T1000 (cell line): ENCODE measurements around the gene GDI1.
A peak's percentile ranks its signal among the peaks of the same experiment; 100 is the strongest.

Experiments
- DNase-seq: peaks from one replicate; lab custom pipeline; 2025; ENCODE audit warnings: mixed read lengths; lab: John Stamatoyannopoulos, UW

The GDI1 gene

GRCh38 chrX:154409222-154409871 lies 27.6 kb upstream of the GDI1 start, which contains the start of gene DNASE1L1:
Gene DNASE1L1, minus strand, starts transcription at chrX:154409254. Its CDS starts 3,686 bp downstream, at chrX:154405568.
- peak; percentile 62 for DNase-seq

DNA sequence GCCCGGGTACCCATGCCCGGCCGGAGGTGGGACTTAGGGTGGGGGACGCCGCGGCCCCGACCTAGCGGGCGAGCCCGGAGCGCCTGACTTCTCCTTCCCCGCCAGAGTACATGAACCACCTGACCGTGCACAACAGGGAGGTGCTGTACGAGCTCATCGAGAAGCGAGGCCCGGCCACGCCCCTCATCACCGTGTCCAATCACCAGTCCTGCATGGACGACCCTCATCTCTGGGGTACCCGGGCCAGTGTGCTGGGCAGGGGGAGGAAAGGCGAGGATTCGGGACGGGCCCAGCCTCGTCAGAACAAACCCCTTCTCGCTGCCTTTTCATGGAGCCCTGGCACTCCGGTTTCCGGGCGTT lies 25.0 kb upstream of the GDI1 start:
- DNase-seq, result no peak

DNA sequence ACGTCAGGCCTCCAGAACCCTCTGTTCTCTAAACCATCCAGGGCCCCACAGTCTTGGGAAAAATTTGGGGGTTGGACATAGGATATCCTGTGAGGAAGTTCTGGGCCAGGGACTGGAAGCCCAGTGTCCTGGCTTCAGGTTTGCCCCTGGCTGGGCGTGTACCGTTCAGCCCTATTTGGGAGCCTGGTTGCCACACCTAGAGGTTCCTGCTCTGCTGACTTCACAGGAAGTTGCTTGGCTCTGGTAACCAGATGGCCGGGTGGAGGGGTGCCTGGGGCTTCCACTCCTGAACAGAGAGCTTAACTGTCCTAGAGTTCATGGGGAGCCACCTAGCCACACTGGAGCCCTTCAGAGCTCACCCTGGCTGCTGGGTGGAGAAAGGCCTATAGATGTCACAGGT lies 24.5 kb upstream of the GDI1 start:
- DNase-seq, result no peak

- no peak for DNase-seq
These were observed 23.8 kb upstream of the GDI1 start for GRCh38 chrX:154413142-154413541.

GRCh38 chrX:154417157-154417556 lies 19.8 kb upstream of the GDI1 start:
- DNase-seq, result no peak

GRCh38 chrX:154419189-154419588 lies 17.8 kb upstream of the GDI1 start:
- DNase-seq, result no peak

DNA sequence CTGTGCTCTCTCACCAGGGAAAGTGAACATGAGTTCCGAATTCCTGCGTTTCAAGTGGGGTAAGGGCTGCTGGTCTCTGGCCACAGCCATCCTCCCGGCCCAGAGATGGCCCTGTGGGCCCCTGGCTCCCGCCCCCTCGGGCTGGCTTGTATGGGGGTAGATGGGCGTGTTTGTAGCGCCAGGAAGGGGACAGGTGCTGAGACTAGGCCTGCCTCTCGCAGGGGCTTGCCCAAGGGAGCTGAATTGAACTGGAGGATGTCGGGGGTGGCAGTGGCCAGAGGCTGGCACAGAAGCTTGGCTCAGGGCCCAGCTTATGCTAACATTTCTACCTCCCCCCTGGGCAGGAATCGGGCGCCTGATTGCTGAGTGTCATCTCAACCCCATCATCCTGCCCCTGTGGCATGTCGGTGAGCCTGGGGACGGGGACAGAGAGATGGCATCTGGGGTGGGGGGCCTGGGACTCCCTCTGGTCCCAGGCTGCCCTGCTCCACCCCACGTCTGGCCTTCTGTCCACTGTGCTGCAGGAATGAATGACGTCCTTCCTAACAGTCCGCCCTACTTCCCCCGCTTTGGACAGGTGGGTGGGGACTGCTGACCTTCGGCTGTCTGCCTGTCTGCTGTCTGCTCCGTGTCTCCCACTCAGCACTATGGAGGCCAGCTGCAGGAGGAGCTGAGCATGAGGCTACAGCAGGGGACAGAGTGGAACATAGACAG lies 17.1 kb upstream of the GDI1 start:
- no peak for DNase-seq

DNA sequence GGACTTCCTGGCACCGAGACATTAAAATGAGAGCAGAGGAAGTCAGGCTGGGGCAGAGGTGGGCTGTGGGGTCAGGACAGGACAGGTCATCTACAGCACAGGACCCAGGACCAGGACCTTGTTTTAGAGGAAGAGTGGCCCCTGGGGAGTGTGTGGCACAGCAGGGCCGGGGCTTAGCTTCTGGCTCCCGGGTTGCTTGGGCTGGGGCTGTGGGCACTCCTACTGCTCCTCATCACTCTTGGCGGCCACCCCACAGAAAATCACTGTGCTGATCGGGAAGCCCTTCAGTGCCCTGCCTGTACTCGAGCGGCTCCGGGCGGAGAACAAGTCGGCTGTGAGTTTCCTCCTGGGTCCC lies 16.6 kb upstream of the GDI1 start:
- DNase-seq, result no peak

GRCh38 chrX:154426916-154427770 lies 9.8 kb upstream of the GDI1 start:
- DNase-seq, result no peak

DNA sequence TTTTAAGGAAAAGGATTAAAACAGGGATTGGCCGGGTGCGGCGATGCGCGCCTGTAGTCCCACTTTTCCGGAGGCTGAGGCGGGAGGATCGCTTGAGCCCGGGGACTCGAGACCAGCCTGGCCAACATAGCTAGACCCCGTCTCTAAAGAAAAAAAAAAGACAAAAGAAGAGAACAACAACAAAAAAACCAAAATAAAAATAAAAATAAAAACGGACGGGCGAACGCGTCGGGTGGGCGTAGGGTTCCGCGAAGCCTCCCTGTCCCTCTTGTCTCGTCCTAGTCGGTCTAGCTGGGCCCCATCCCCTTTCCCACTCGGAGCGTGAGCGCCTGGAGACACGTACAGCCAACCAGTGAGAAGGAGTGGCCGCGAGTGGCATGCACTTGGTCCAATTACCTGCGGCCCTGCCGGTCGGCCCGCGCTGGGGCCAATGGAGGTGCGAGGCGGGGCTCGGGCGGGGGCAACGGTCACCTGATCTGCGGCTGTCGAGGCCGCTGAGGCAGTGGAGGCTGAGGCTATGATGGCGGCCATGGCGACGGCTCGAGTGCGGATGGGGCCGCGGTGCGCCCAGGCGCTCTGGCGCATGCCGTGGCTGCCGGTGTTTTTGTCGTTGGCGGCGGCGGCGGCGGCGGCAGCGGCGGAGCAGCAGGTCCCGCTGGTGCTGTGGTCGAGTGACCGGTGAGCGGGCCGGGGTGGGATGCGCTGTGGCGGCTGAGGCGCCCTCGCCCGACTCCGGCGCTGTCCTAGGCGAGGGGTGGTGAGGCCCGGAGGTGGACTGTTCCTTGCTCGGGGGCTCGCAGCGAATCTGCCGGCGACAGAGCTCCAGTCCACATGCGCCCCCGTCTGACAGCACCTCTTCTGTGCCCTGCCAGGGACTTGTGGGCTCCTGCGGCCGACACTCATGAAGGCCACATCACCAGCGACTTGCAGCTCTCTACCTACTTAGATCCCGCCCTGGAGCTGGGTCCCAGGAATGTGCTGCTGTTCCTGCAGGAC lies 8.5 kb upstream of the GDI1 start, which contains the start of gene ATP6AP1:
TSS of gene ATP6AP1 (plus strand) at position 502 of the 996 bp plus-strand sequence. CDS start at position 518, 16 bp downstream.
- DNase-seq, result peak; percentile 71

- no peak for DNase-seq
These were observed 7.2 kb upstream of the GDI1 start for GRCh38 chrX:154429711-154430110.

DNA sequence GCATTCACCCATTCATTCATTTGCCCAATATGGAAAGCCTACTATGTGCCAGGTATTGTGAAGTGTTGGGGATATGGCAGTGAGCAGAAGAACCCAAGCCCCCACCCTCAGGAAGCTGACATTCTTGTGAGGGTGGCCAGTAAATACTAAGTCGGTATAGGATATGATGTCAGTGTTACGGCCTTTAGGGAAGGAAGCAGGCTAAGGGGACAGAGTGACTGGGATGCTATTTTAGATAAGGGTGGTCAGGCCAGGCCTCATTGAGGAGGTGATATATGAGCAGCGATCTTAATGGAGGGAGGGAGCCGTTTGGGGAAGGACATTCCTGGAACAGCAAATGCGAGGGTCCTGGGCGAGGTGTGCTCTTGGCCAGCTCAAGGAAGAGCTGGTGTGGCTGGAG lies 6.5 kb upstream of the GDI1 start:
- no peak for DNase-seq

DNA sequence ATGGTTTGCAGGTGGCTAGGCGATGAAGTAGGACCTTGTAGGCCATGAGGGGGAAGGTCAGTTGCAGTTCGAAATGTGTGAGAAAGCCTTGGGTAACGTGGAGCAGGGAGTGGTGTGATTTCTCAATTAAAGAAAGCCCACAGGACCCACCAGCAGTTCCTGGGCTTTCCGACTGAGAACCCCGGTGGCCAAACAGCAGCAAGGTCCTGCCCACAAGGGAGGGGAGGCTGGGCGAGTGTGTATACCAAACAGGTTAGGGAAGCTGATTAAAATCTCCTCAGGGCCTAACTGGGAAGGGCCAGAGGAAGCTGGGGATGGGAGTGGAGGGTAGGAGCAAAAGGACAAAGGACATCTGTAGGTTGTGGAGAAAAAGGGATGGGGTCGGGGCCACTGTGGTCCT lies 6.0 kb upstream of the GDI1 start:
- no peak for DNase-seq

DNA sequence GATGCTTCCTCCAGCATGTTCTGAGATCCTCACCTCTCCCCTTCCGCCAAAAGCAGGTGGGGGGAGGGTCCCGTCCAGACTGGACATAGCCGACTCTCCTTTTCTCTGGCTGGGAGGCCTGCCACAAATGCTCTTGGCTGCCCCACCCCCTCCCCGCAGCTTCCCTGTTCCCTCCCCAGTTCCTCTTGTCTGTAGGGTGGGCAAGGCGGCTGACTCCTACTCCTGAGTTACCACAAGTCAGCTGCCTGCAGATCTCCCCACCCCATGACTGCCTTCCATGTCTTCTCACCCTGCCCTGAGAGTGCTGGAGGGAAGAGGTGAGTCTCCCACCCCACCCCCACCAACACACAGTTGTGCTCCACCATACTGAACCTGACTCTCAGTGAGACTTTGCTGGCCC lies 5.6 kb upstream of the GDI1 start:
- DNase-seq, result no peak

DNA sequence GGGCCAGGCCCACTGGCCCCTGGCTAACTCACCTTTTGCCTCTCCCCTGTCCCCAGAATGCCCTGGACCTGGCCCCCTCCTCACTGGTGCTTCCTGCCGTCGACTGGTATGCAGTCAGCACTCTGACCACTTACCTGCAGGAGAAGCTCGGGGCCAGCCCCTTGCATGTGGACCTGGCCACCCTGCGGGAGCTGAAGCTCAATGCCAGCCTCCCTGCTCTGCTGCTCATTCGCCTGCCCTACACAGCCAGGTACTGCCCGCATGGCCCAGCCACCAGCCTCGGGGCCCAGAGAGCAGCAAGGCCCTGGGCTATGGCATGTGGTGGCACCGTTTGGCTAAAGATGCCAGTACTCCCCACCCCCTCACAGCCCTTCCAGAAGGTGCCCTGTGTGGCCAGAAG lies 4.7 kb upstream of the GDI1 start:
- no peak for DNase-seq

GRCh38 chrX:154433605-154434004 lies 3.3 kb upstream of the GDI1 start:
- DNase-seq, result no peak

DNA sequence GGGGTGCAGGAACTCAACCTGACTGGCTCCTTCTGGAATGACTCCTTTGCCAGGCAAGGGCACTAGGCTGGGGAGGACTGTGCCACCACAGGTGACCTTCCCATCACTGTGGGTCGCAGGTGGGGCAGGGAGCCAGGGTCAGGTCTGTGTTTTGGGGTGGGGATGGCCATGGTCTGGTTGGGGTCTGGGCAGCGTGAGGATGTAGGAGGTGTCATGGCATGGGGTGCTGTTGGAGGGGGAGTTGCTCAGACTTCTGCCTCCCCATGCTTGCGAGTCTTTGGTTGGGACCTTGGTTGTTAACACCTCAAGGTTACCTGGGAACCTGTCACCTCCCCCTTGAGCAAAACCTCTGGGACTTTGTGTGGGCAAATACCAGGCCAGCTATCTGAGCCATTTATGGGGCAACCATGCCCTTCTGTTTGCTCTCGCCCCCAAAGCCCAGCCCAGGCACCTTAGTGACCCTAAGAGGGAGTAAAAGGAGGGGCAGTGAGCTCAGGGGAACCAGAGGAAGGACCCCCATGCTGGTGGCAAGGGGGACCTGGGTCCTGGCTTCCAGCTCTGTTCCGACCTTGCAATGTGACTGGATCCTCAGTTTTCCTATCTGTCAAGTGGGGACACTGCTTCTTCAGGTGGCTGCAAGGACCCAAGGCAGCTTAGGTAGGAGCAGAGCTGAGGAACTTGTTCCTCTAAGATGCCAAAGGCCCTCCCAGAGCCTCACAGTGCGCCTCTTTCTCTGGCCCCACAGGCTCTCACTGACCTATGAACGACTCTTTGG lies 2.4 kb upstream of the GDI1 start:
- no peak for DNase-seq

GRCh38 chrX:154435171-154435733 lies 1.7 kb upstream of the GDI1 start:
- DNase-seq, result no peak

DNA sequence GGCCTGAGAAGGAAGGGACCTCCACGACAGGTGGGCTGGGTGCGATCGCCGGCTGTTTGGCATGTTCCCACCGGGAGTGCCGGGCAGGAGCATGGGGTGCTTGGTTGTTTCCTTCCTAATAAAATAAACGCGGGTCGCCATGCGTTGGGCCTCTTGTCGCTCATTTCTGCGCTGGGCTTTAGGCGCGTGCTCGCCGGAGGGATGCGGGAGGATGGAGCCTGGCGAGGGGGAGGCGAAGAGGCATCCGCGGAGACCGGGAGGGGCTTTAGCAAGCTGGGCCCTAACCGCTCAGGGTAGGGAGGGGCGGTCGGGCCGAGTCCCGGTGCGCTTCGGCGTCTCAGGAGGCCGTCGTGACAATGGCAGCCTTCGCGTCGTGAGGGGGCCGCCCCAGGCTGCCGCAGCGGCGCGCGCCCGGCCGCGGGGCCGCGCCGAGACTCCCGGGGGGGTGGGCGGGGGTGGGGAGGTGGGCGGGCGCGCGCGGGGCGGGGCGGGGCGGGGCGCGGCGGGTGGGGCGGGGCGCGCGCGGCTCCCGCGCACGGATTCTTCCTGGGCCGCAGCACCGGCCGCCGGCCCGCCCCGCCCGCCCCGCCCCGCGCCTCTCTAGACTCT lies 476 bp upstream of the GDI1 start:
- no peak for DNase-seq
